Suprapubic skin (tissue), 4 donors: ENCODE data around the gene GGA1.

ENCODE experiments used
- CTCF ChIP-seq, 2 donors: fragments of 200-600 bp in 1 of 2; fragments of 450-650 bp in 1 of 2; sonication (generic) in 1 of 2; IDR thresholded peaks; one replicate each; pipeline ENCODE4 v1.5.1; 2016 to 2019; ENCODE audit warnings: antibody characterized with exemption in 2 of 2, mild to moderate bottlenecking in 1 of 2, moderate library complexity in 1 of 2
- EP300 ChIP-seq: sonication (generic); formaldehyde crosslinking; IDR thresholded peaks from one replicate; pipeline ENCODE4 v1.6.1; 2017; ENCODE audit warnings: antibody characterized with exemption
- POLR2A ChIP-seq, 2 donors: fragments of 450-650 bp; IDR thresholded peaks; one replicate each; pipeline ENCODE4 v1.6.1; 2017; ENCODE audit warnings: antibody characterized with exemption in 2 of 2, mild to moderate bottlenecking in 2 of 2, moderate library complexity in 2 of 2
- POLR2AphosphoS5 ChIP-seq, 3 donors: sonication (generic); formaldehyde crosslinking; IDR thresholded peaks; one replicate each; pipeline ENCODE4 v1.6.1; 2017; ENCODE audit warnings: antibody characterized with exemption in 3 of 3

DNA sequence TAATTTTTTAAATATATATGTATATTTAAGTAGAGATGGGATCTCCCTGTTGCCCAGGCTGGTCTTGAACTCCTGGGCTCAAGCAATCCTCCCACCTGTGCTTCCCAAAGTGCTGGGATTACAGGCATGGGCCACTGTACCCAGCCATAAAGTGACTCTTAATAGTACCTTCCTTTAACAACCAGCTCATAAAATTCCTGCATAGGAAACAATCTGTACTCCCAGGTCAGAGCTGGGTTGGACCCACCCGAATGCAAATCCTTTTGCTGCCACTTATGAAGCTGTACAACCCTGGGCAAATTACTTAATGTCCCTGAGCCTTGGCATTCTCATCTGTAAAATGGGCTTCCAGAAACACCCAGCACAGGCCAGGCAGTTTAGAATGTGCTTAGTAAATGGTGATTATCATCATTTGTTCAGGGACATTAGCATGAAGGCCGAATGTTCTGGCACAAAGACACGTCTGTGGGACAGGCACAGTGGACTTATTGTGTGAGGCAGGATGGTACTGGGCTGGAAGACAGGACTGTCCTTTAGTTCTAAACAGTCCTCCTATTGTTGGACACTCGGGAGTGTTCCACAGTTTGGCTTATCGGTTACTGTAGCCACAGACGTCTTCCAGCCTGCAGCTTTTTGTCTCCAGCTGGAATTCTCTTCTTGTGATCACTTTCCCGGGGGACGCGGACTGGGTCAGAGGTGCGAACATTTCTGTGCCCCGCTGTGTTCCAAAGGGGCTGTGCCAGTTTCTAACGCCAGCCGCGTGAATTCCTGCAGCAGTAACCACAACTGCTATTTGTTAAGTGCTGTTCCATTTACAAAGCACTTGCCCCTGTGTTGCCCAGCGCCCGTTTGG is 55.8 kb downstream of the GGA1 start:
- TF ChIP-seq CTCF (IDR thresholded peaks at IDR 0.05): no peak
- TF ChIP-seq POLR2AphosphoS5 (IDR thresholded peaks at IDR 0.05): no peak
- TF ChIP-seq POLR2A (IDR thresholded peaks at IDR 0.05): no peak
- no peak for TF ChIP-seq EP300
